Measurements from ENCODE around the gene AGFG1.

DNA sequence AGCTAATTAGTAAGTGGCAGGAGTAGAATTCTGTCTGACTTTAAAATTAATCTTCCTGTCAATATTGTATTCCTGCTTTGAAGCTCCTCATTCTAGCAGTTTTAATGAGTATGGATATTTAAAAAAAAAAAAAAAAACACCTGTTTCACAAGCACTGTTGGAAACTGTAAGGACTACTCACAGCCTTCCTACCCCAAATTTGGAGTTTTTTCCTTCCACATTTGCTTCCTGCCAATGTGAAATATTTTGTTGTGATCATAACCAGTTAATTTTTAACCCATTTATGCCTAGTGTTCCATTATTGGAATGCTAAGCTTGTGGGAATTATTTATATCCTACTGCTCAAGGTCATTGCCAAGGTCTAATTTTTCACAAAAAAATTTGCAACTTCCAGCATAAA lies 90.6 kb downstream of the AGFG1 start:
- TF ChIP-seq, protein P1, sequence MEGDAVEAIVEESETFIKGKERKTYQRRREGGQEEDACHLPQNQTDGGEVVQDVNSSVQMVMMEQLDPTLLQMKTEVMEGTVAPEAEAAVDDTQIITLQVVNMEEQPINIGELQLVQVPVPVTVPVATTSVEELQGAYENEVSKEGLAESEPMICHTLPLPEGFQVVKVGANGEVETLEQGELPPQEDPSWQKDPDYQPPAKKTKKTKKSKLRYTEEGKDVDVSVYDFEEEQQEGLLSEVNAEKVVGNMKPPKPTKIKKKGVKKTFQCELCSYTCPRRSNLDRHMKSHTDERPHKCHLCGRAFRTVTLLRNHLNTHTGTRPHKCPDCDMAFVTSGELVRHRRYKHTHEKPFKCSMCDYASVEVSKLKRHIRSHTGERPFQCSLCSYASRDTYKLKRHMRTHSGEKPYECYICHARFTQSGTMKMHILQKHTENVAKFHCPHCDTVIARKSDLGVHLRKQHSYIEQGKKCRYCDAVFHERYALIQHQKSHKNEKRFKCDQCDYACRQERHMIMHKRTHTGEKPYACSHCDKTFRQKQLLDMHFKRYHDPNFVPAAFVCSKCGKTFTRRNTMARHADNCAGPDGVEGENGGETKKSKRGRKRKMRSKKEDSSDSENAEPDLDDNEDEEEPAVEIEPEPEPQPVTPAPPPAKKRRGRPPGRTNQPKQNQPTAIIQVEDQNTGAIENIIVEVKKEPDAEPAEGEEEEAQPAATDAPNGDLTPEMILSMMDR (IDR thresholded peaks at IDR 0.05; ENCODE audit: insufficient read depth, low read length): no peak
- no peak for TF ChIP-seq POLR2AphosphoS5 (IDR thresholded peaks at IDR 0.05; ENCODE audit: low read depth)
- TF ChIP-seq, protein P2, sequence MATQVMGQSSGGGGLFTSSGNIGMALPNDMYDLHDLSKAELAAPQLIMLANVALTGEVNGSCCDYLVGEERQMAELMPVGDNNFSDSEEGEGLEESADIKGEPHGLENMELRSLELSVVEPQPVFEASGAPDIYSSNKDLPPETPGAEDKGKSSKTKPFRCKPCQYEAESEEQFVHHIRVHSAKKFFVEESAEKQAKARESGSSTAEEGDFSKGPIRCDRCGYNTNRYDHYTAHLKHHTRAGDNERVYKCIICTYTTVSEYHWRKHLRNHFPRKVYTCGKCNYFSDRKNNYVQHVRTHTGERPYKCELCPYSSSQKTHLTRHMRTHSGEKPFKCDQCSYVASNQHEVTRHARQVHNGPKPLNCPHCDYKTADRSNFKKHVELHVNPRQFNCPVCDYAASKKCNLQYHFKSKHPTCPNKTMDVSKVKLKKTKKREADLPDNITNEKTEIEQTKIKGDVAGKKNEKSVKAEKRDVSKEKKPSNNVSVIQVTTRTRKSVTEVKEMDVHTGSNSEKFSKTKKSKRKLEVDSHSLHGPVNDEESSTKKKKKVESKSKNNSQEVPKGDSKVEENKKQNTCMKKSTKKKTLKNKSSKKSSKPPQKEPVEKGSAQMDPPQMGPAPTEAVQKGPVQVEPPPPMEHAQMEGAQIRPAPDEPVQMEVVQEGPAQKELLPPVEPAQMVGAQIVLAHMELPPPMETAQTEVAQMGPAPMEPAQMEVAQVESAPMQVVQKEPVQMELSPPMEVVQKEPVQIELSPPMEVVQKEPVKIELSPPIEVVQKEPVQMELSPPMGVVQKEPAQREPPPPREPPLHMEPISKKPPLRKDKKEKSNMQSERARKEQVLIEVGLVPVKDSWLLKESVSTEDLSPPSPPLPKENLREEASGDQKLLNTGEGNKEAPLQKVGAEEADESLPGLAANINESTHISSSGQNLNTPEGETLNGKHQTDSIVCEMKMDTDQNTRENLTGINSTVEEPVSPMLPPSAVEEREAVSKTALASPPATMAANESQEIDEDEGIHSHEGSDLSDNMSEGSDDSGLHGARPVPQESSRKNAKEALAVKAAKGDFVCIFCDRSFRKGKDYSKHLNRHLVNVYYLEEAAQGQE (IDR thresholded peaks at IDR 0.05; ENCODE audit: insufficient replicate concordance, low read depth): no peak
